GM12878 (cell line): Measurements from ENCODE around the gene SH2B2.
"Not testable (repeated sequence)": the region's sequence is repeated elsewhere in the genome, so short reads cannot be mapped to it uniquely, and the experiment has no call there.

Experiments
- CEBPB ChIP-seq, 2 experiments: fragments of 150-350 bp in 1 of 2; IDR thresholded peaks; 2 replicates each; pipeline ENCODE4 v1.6.1; 2012 to 2014; ENCODE audit warnings: low read depth in 2 of 2, low read length in 2 of 2, borderline replicate concordance in 1 of 2, inconsistent platforms in 1 of 2
- CREB1 ChIP-seq: IDR thresholded peaks from 2 replicates; pipeline ENCODE4 v1.6.1; 2012; ENCODE audit warnings: low read depth, mild to moderate bottlenecking, inconsistent platforms
- CTCF ChIP-seq, 3 experiments: IDR thresholded peaks in 2 of 3; conservative IDR thresholded peaks in 1 of 3; 2 replicates each; pipeline ENCODE4 v1.5.1; 2011; ENCODE audit warnings: low read depth in 3 of 3, low read length in 3 of 3, mild to moderate bottlenecking in 3 of 3, control low read depth in 2 of 3, moderate library complexity in 2 of 3, inconsistent platforms in 1 of 3, mixed read lengths in 1 of 3; ENCODE audit not compliant: control insufficient read depth in 2 of 3, insufficient read depth in 1 of 3; ENCODE audit errors: extremely low read depth in 1 of 3
- EGR1 ChIP-seq, 2 experiments: IDR thresholded peaks; 1 replicate in 1 of 2; 2 replicates in 1 of 2; pipeline ENCODE4 v1.6.1; 2011 to 2012; ENCODE audit warnings: low read depth in 2 of 2, low read length in 2 of 2, borderline replicate concordance in 1 of 2, mild to moderate bottlenecking in 1 of 2, moderate library complexity in 1 of 2
- IRF3 ChIP-seq: fragments of 450-650 bp; IDR thresholded peaks from 2 replicates; pipeline ENCODE4 v1.6.1; 2014; ENCODE audit warnings: mild to moderate bottlenecking
- JUNB ChIP-seq: IDR thresholded peaks from 2 replicates; pipeline ENCODE4 v1.6.1; 2016; ENCODE audit warnings: antibody characterized with exemption, mild to moderate bottlenecking
- RCOR1 ChIP-seq: conservative IDR thresholded peaks from 2 replicates; pipeline ENCODE4 v1.6.1; 2012; ENCODE audit warnings: low read depth, low read length, improper control_type of control experiment
- REST ChIP-seq: IDR thresholded peaks from 2 replicates; pipeline ENCODE4 v1.6.1; 2012; ENCODE audit warnings: mild to moderate bottlenecking, low read depth, low read length
- SP1 ChIP-seq: IDR thresholded peaks from one replicate; pipeline ENCODE4 v1.6.1; 2011; ENCODE audit warnings: low read depth, low read length
- SPI1 ChIP-seq: IDR thresholded peaks from 2 replicates; pipeline ENCODE4 v1.6.1; 2011; ENCODE audit warnings: low read depth, mild to moderate bottlenecking, low read length, moderate library complexity, borderline replicate concordance; ENCODE audit not compliant: insufficient read depth
- TCF12 ChIP-seq: IDR thresholded peaks from 2 replicates; pipeline ENCODE4 v1.6.1; 2011; ENCODE audit warnings: low read depth, mild to moderate bottlenecking, low read length
- USF2 ChIP-seq: IDR thresholded peaks from 2 replicates; pipeline ENCODE4 v1.6.1; 2011; ENCODE audit warnings: low read depth, low read length, improper control_type of control experiment, borderline replicate concordance

GRCh38 chr7:102330666-102331460, 44.2 kb downstream of the SH2B2 start:
- not testable (repeated sequence) for TF ChIP-seq REST; SP1; CEBPB (IDR thresholded peaks at IDR 0.05; ENCODE audit: borderline replicate concordance in 1 of 2, low read depth in 2 of 2, low read length in 2 of 2); CTCF (IDR thresholded peaks at IDR 0.05 in 2 of 3, conservative IDR thresholded peaks at IDR 0.05 in 1 of 3; ENCODE audit: control insufficient read depth in 2 of 3, extremely low read depth in 1 of 3, insufficient read depth in 1 of 3, low read depth in 3 of 3, low read length in 3 of 3); JUNB; CREB1; IRF3; RCOR1; TCF12; USF2; EGR1 (IDR thresholded peaks at IDR 0.05; ENCODE audit: borderline replicate concordance in 1 of 2, low read depth in 2 of 2, low read length in 2 of 2); SPI1
